GM19452 (cell line): ENCODE results near the gene NEK10.
"Not testable (repeated sequence)": the region's sequence is repeated elsewhere in the genome, so short reads cannot be mapped to it uniquely, and the experiment has no call there.

Experiments
- ATAC-seq: cut with Tn5 transposase; IDR thresholded peaks from one replicate; pipeline ENCODE4 v1.9.1; 2021; ENCODE audit not compliant: unreplicated experiment

NEK10 gene

GRCh38 chr3:27319847-27320526, 49.2 kb downstream of the NEK10 start:
- no peak for ATAC-seq

- no peak for ATAC-seq
These were observed 49.9 kb downstream of the NEK10 start for GRCh38 chr3:27319304-27319703.

- no peak for ATAC-seq
These were observed 52.1 kb downstream of the NEK10 start for GRCh38 chr3:27317096-27317495.

GRCh38 chr3:27315003-27315402, 54.2 kb downstream of the NEK10 start:
- no peak for ATAC-seq

- peak; percentile 92 for ATAC-seq
These were observed 57.0 kb downstream of the NEK10 start for GRCh38 chr3:27312044-27312668.

DNA sequence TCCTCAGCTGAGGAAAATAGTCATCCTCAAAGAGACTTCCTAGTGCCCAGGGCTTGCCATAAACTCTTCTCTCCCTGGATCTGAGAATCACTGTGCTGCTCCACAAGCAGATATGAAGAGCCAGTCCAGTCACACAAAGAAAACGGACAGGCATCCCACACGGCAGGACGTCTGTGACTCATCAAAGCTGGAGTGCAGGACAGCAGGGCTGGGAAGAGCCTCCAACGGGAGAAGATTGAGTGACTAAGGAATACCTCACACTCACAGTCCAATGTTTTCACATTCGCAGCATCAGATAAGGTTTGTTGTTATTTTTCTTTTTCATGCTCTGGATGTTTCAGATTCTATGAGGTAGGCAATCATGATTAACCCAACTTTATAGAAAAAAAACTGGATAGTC, 57.8 kb downstream of the NEK10 start:
- no peak for ATAC-seq

DNA sequence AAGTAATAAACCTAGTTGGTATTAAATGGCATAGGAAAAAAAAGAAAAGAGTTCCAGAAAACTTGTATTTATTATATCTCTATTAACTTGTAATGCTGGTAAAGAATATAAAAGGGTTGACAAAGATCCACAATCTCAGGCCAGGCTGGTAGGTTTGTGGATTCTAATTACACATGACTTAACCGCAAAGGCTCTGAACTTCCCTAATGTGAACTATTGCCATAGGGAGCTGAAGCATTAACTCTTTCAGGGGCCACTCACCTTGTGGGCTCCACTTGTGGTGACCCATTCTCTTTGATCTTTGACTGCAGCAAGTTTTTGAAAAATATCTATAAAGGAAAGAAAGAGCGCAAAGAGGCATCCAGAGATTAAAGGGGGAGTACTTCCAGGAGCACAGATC, 58.5 kb downstream of the NEK10 start:
- no peak for ATAC-seq

DNA sequence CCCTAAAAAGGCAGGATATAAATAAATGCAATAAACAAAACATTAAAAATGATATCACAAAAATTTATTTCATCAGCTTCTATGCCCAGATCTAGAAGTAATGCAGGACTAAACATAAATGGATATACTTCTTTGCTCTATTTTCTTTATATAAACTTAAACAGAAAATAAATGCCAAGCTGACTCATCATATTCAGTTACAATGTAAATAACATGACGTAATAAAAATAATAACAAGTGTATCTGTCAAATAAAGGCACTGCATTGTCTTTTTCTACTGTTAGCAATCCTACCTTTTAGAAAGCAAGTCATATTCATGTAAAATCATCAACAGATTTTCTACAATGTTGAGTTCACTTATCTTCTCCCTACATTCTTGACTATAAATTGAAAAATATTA, 61.6 kb downstream of the NEK10 start:
- ATAC-seq, result no peak

DNA sequence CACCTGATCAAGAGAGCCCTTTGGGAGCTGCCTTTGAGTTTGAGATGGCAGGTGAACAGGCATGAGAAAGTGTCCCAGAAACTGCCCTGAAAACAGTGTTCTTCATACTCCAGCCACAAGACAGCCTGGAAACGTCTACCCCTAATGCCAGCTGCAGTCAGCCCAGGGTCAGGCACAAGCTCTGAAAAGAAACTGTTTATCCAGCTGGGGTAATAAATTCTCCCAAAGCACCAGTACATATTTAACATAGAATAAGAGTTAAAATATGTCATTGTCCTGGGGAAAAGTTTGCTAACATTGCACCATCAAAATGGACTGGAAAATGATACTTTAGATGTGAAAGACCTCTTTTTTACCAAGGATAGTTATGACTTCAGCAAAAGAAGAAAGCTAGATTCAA, 66.3 kb downstream of the NEK10 start:
- ATAC-seq, result no peak

DNA sequence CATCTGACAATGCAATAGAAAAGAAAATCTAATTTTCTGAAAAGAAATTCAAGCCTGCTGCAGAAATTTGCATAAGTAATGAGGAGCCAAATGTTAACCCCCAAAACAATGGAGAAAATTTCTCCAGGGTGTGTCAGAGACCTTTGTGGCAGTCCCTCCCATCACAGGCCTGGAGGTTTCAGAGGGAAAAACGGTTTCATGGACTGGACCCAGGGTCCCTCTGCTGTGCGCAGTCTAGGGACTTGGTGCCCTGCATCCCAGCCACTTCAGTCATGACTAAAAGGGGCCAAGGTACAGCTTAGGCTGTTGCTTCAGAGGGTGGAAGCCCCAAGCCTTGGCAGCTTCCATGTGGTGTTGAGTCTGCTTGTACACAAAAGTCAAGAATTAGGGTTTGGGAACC, 70.2 kb downstream of the NEK10 start:
- ATAC-seq, result not testable (repeated sequence)

- no peak for ATAC-seq
These were observed 75.2 kb downstream of the NEK10 start for GRCh38 chr3:27293939-27294338.

DNA sequence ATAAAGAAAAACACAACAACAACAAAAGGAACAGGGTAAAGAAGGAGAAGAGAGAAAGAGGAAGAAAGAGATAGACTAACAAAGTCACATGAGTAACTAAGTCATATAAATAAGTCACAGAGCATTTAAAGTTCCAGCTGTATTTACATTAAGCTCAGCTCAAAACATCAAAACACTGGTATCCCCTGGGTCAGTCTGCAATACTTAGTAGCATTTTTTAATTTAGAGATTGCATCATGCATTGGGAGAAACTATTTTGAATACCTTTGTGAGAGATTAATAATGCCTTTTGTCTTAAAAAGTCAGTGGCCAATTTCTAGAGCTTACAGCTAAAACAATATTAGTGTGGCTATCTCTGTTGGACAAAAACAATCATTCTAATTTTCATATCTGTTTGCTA, 78.4 kb downstream of the NEK10 start:
- no peak for ATAC-seq

DNA sequence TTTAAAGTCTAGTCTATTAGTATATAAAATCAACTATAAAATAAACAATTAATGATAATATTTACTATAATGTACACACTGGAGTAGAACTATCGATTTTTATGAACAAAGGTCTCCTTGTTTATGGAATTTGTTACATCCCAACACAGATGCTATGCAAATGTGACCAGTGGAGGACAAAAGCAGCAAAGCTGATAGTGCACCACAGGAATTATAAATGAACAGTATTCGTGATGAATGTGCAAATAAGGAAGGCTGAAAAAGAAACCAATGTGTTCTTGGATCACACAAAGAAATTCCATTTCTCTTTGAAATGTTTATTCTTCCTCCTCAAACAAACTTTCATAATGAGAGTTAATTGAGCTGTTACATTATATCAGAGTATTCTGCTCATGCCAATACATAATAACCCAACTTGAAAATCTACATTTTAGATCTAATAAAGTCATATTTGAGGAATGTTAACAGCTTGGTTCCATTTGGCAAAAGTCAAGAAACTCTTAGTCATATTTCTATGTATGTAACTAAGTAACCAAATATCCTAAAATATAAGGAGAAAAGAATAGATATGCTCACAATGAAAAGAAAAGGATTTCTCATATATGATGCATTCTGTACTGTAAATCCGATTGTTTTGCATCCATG, 79.3 kb downstream of the NEK10 start:
- no peak for ATAC-seq

DNA sequence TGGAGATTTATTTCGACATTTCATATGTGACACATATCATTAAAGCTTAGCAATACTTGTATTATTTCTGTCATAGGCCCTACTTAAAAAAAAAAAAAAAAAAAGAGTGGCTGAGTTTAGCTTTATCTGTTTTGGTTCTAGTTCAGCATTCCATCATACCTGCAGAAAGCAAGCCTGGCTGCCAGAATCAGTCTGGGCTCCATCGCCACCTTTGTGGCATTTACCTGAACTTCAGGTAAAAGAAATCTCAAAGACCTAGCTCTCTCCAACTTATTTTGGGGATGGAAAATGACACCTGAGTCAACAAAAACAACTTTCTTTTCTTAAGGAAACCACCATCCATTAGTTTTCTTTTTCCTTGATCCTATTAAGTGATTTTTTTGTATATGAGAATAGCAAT, 82.1 kb downstream of the NEK10 start:
- no peak for ATAC-seq

- not testable (repeated sequence) for ATAC-seq
These were observed 82.7 kb downstream of the NEK10 start for GRCh38 chr3:27286467-27286866.

- no peak for ATAC-seq
These were observed 83.5 kb downstream of the NEK10 start for GRCh38 chr3:27285668-27286067.

GRCh38 chr3:27281671-27282150, 87.5 kb downstream of the NEK10 start:
- ATAC-seq, result no peak

- ATAC-seq, result no peak
These were observed 90.1 kb downstream of the NEK10 start for GRCh38 chr3:27279123-27279522.

GRCh38 chr3:27278383-27279055, 90.7 kb downstream of the NEK10 start:
- no peak for ATAC-seq

DNA sequence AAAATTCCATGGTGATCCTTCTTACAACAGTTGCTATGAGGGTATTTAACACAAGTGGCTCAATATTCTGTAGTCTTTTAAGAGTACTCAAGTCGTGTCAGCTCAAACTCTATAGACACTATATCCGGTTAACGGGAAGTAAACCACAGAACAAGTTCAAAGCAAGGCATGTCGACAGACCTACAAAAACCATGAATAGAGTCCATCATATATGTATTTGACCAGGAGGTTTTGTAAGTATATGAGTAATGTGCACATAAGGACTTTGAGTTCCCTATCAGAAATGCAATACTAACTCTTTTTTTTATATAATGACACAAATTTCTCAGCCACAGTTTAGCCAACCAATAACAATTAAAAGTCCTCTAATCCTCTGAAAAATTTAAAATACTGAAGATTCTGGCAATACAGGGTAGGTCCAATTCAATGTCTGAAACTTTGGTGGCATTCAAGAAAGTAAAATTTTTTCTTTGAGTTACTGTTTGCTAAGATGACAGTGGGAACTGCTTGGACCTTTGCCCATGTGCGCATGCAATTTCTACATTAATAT, 93.7 kb downstream of the NEK10 start:
- ATAC-seq, result no peak

GRCh38 chr3:27271890-27272289, 97.3 kb downstream of the NEK10 start:
- ATAC-seq, result no peak
